ENCODE results near the gene RMC1. TPM values are rescaled to one million over a fixed set of nuclear protein-coding genes. Genes with fewer than 3 reads are reported as not detected.
"Not testable (repeated sequence)": the region's sequence is repeated elsewhere in the genome, so short reads cannot be mapped to it uniquely, and the experiment has no call there.

RMC1 gene
- total RNA-seq, 2 experiments from 2014 or later, result 43.2 to 44.6 TPM

GRCh38 chr18:23547846-23548245 lies 44.5 kb downstream of the RMC1 start:
- ChIA-PET POLR2A (interaction anchor here (0.7 kb wide), 1 partner anchor 13 kb away, joined by 3 read pairs; no protein-coding TSS in a partner anchor), CTCF (no interaction called here)

- ChIA-PET CTCF (no interaction called here), POLR2A (interaction anchor here (0.7 kb wide), 1 partner anchor 14 kb away, joined by 3 read pairs; no protein-coding TSS in a partner anchor)
Observed at GRCh38 chr18:23548275-23548674, 45.0 kb downstream of the RMC1 start.

GRCh38 chr18:23548719-23549118 lies 45.4 kb downstream of the RMC1 start:
- ChIA-PET POLR2A (no interaction called here), CTCF (no interaction called here)

GRCh38 chr18:23550898-23551297 lies 47.6 kb downstream of the RMC1 start:
- ChIA-PET POLR2A (no interaction called here), CTCF (no interaction called here)

GRCh38 chr18:23551978-23552377 lies 48.7 kb downstream of the RMC1 start:
- ChIA-PET POLR2A (no interaction called here), CTCF (interaction anchor here (1.2 kb wide), 1 partner anchor 151 kb away, joined by 3 read pairs; no protein-coding TSS in a partner anchor)

GRCh38 chr18:23552505-23552904 lies 49.2 kb downstream of the RMC1 start:
- ChIA-PET CTCF (interaction anchor here (1.2 kb wide), 1 partner anchor 151 kb away, joined by 3 read pairs; no protein-coding TSS in a partner anchor), POLR2A (no interaction called here)

GRCh38 chr18:23553887-23554286 lies 50.6 kb downstream of the RMC1 start:
- CTCF ChIA-PET, result no interaction called here
- POLR2A ChIA-PET, result no interaction called here

GRCh38 chr18:23556145-23556780 lies 53.0 kb downstream of the RMC1 start:
- ChIA-PET CTCF (no interaction called here), POLR2A (no interaction called here)

- CTCF ChIA-PET, result interaction anchor here (1.0 kb wide), 1 partner anchor 25 kb away, joined by 3 read pairs; no protein-coding TSS in a partner anchor
- POLR2A ChIA-PET, result not testable (repeated sequence)
Observed at GRCh38 chr18:23557511-23557910, 54.2 kb downstream of the RMC1 start.

- POLR2A ChIA-PET, result interaction anchor here (0.6 kb wide), 1 partner anchor 55 kb away, joined by 7 read pairs; no protein-coding TSS in a partner anchor
- CTCF ChIA-PET, result no interaction called here
Observed at GRCh38 chr18:23560186-23560585, 56.9 kb downstream of the RMC1 start.

- CTCF ChIA-PET, result no interaction called here
Observed at GRCh38 chr18:23563377-23564043, 60.2 kb downstream of the RMC1 start.

GRCh38 chr18:23565916-23566547 lies 62.7 kb downstream of the RMC1 start:
- CTCF ChIA-PET, result no interaction called here
- POLR2A ChIA-PET, result no interaction called here

More at GRCh38 chr18:23563377-23564043, 60.2 kb downstream of the RMC1 start:
- POLR2A ChIA-PET, result no interaction called here

GRCh38 chr18:23567671-23568070 lies 64.4 kb downstream of the RMC1 start:
- ChIA-PET POLR2A (no interaction called here), CTCF (no interaction called here)

- POLR2A ChIA-PET, result no interaction called here
- CTCF ChIA-PET, result no interaction called here
Observed at GRCh38 chr18:23568281-23569138, 65.2 kb downstream of the RMC1 start.

- ChIA-PET POLR2A (interaction anchor here (0.6 kb wide), 1 partner anchor 83 kb away, joined by 3 read pairs; no protein-coding TSS in a partner anchor), CTCF (no interaction called here)
Observed at GRCh38 chr18:23569299-23570063, 66.2 kb downstream of the RMC1 start.

- ChIA-PET CTCF (interaction anchor here (1.3 kb wide), 1 partner anchor 14 kb away, joined by 3 read pairs; no protein-coding TSS in a partner anchor), POLR2A (interaction anchor here (0.7 to 1.4 kb wide), 2 partner anchors 15 to 30 kb away, joined by 3 to 4 read pairs; partner anchors contain the start of gene NPC1)
Observed at GRCh38 chr18:23570912-23571504, 67.7 kb downstream of the RMC1 start.

GRCh38 chr18:23572012-23572411 lies 68.7 kb downstream of the RMC1 start:
- CTCF ChIA-PET, result interaction anchor here (1.0 to 1.3 kb wide), 2 partner anchors 13 to 56 kb away, joined by 3 to 4 read pairs; no protein-coding TSS in a partner anchor
- POLR2A ChIA-PET, result interaction anchor here (1.4 kb wide), 1 partner anchor 14 kb away, joined by 3 read pairs; the partner anchor contains the start of gene NPC1

GRCh38 chr18:23572570-23572969 lies 69.3 kb downstream of the RMC1 start:
- CTCF ChIA-PET, result interaction anchor here (1.0 to 1.6 kb wide), 3 partner anchors 12 to 56 kb away, joined by 3 to 5 read pairs (median 4); no protein-coding TSS in a partner anchor
- POLR2A ChIA-PET, result no interaction called here
